ENCODE results near the gene DPP7.

The DPP7 gene

GRCh38 chr9:137086531-137087408 is 27.8 kb downstream of the DPP7 start, which contains the start of gene MAN1B1:
TSS of gene MAN1B1 (plus strand) at chr9:137086985. CDS start at chr9:137087000, 15 bp downstream.
- peak; percentile 99 for DNase-seq (ENCODE audit: low spot score)
- in situ Hi-C loops (cut with MboI; ENCODE audit: low pct_unique_long_range_greater_than_20kb, low sequenced_read_pairs, unreplicated experiment): no loop called here
- no peak for TF ChIP-seq CTCF (IDR thresholded peaks at IDR 0.05; ENCODE audit: extremely low read depth, insufficient read depth, missing control alignments)

GRCh38 chr9:137085920-137086530 is 28.5 kb downstream of the DPP7 start:
- TF ChIP-seq CTCF (IDR thresholded peaks at IDR 0.05; ENCODE audit: extremely low read depth, insufficient read depth, missing control alignments): no peak
- no peak for DNase-seq (ENCODE audit: low spot score)
- in situ Hi-C loops (cut with MboI; ENCODE audit: low pct_unique_long_range_greater_than_20kb, low sequenced_read_pairs, unreplicated experiment): no loop called here

GRCh38 chr9:137084526-137084925 is 30.0 kb downstream of the DPP7 start:
- DNase-seq (ENCODE audit: low spot score): no peak
- in situ Hi-C loops (cut with MboI; ENCODE audit: low pct_unique_long_range_greater_than_20kb, low sequenced_read_pairs, unreplicated experiment): no loop called here
- TF ChIP-seq CTCF (IDR thresholded peaks at IDR 0.05; ENCODE audit: extremely low read depth, insufficient read depth, missing control alignments): no peak

- no peak for DNase-seq (ENCODE audit: low spot score)
- TF ChIP-seq CTCF (IDR thresholded peaks at IDR 0.05; ENCODE audit: extremely low read depth, insufficient read depth, missing control alignments): no peak
- in situ Hi-C loops (cut with MboI; ENCODE audit: low pct_unique_long_range_greater_than_20kb, low sequenced_read_pairs, unreplicated experiment): no loop called here
Measured at GRCh38 chr9:137083394-137084004, 31.0 kb downstream of the DPP7 start.

- no peak for TF ChIP-seq CTCF (IDR thresholded peaks at IDR 0.05; ENCODE audit: extremely low read depth, insufficient read depth, missing control alignments)
- in situ Hi-C loops (cut with MboI; ENCODE audit: low pct_unique_long_range_greater_than_20kb, low sequenced_read_pairs, unreplicated experiment): no loop called here
- no peak for DNase-seq (ENCODE audit: low spot score)
Measured at GRCh38 chr9:137082925-137083290, 31.6 kb downstream of the DPP7 start.

- no peak for DNase-seq (ENCODE audit: low spot score)
- no peak for TF ChIP-seq CTCF (IDR thresholded peaks at IDR 0.05; ENCODE audit: extremely low read depth, insufficient read depth, missing control alignments)
- in situ Hi-C loops (cut with MboI; ENCODE audit: low pct_unique_long_range_greater_than_20kb, low sequenced_read_pairs, unreplicated experiment): no loop called here
Measured at GRCh38 chr9:137082222-137082924, 32.2 kb downstream of the DPP7 start.

All from GM13977 (cell line).